Measurements from ENCODE around the gene GRM1.

DNA sequence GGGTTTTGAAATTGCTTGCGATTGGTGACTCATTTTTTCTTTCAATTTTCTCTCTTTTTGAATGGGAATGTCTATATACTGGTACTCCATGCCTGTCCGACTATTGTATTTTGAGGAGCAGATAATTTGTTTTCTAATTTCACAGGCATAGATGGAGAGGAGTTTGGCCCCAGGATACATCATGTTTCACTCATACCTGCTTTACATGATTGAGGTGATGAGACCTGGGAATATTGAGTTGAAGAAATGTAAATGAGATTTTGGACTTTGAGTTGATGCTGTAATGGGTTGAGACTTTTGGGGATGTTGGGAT, 261.7 kb downstream of the GRM1 start:
- TF ChIP-seq POLR2AphosphoS5 (IDR thresholded peaks at IDR 0.05; ENCODE audit: low read depth): no peak
- TF ChIP-seq, protein P1, sequence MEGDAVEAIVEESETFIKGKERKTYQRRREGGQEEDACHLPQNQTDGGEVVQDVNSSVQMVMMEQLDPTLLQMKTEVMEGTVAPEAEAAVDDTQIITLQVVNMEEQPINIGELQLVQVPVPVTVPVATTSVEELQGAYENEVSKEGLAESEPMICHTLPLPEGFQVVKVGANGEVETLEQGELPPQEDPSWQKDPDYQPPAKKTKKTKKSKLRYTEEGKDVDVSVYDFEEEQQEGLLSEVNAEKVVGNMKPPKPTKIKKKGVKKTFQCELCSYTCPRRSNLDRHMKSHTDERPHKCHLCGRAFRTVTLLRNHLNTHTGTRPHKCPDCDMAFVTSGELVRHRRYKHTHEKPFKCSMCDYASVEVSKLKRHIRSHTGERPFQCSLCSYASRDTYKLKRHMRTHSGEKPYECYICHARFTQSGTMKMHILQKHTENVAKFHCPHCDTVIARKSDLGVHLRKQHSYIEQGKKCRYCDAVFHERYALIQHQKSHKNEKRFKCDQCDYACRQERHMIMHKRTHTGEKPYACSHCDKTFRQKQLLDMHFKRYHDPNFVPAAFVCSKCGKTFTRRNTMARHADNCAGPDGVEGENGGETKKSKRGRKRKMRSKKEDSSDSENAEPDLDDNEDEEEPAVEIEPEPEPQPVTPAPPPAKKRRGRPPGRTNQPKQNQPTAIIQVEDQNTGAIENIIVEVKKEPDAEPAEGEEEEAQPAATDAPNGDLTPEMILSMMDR (IDR thresholded peaks at IDR 0.05; ENCODE audit: insufficient read depth, low read length): no peak
- TF ChIP-seq, protein P2, sequence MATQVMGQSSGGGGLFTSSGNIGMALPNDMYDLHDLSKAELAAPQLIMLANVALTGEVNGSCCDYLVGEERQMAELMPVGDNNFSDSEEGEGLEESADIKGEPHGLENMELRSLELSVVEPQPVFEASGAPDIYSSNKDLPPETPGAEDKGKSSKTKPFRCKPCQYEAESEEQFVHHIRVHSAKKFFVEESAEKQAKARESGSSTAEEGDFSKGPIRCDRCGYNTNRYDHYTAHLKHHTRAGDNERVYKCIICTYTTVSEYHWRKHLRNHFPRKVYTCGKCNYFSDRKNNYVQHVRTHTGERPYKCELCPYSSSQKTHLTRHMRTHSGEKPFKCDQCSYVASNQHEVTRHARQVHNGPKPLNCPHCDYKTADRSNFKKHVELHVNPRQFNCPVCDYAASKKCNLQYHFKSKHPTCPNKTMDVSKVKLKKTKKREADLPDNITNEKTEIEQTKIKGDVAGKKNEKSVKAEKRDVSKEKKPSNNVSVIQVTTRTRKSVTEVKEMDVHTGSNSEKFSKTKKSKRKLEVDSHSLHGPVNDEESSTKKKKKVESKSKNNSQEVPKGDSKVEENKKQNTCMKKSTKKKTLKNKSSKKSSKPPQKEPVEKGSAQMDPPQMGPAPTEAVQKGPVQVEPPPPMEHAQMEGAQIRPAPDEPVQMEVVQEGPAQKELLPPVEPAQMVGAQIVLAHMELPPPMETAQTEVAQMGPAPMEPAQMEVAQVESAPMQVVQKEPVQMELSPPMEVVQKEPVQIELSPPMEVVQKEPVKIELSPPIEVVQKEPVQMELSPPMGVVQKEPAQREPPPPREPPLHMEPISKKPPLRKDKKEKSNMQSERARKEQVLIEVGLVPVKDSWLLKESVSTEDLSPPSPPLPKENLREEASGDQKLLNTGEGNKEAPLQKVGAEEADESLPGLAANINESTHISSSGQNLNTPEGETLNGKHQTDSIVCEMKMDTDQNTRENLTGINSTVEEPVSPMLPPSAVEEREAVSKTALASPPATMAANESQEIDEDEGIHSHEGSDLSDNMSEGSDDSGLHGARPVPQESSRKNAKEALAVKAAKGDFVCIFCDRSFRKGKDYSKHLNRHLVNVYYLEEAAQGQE (IDR thresholded peaks at IDR 0.05; ENCODE audit: insufficient replicate concordance, low read depth): no peak

Measured in HL-60 (cell line).